Left lung (tissue), 10 donors: ENCODE measurements around the gene FHIT. TPM values are rescaled to one million over a fixed set of nuclear protein-coding genes. Genes with fewer than 3 reads are reported as not detected.

ENCODE experiments used
- ATAC-seq: fragments of 200-7000 bp; cut with Tn5 transposase; one replicate; pipeline ENCODE4 v1.9.1; 2020; ENCODE audit warnings: moderate library complexity
- DNase-seq, 4 donors: peaks; one replicate each; pipeline ENCODE4 v3.0.0-alpha.2; 2013 to 2020
- H3K27ac ChIP-seq, 2 donors: fragments of 200-600 bp; sonication (generic) in 1 of 2; one replicate each; pipeline versions ENCODE4 v1.5.0 to v1.8.0; 2020 to 2021
- H3K27me3 ChIP-seq, 2 donors: fragments of 200-600 bp; sonication (generic) in 1 of 2; one replicate each; pipeline versions ENCODE4 v1.5.0 to v1.8.0; 2020 to 2021
- H3K36me3 ChIP-seq, 2 donors: fragments of 200-600 bp; sonication (generic) in 1 of 2; one replicate each; pipeline versions ENCODE4 v1.5.0 to v1.8.0; 2020 to 2021
- H3K4me1 ChIP-seq, 2 donors: fragments of 200-600 bp; one replicate each; pipeline ENCODE4 v1.8.0; 2021
- H3K4me3 ChIP-seq, 2 donors: fragments of 200-600 bp; sonication (generic) in 1 of 2; one replicate each; pipeline versions ENCODE4 v1.5.0 to v1.8.0; 2020 to 2021; ENCODE audit warnings: mild to moderate bottlenecking in 1 of 2
- H3K9me3 ChIP-seq, 2 donors: fragments of 200-600 bp; sonication (generic) in 1 of 2; one replicate each; pipeline versions ENCODE4 v1.5.0 to v1.8.0; 2020 to 2021
- intact Hi-C, 2 donors: fragments of 100-400 bp; cut with DNase I; formaldehyde crosslinking; loops; one replicate each; pipeline versions ENCODE4 v1.11.2 to v1.14.2; 2022
- polyA plus RNA-seq, 6 donors: library from polyadenylated mRNA; unstranded; fragments of 120-200 nt; gene quantifications; one replicate each; pipeline ENCODE4 v1.2.1, GENCODE V29; 2013; ENCODE audit not compliant: insufficient read length in 6 of 6
- total RNA-seq, 2 donors: library from RNA; stranded (reverse); fragmentation: NEBNext Ultra II Directional; extraction: Animal tissue kit (Norgen Biotek cat#: 25700); gene quantifications; one replicate each; pipeline ENCODE4 v1.2.1, GENCODE V29; 2021
- TF ChIP-seq, protein P1 (sequence below), 2 donors: fragments of 200-600 bp; sonication (generic) in 1 of 2; IDR thresholded peaks; one replicate each; pipeline versions ENCODE4 v1.5.0 to v1.8.0; 2021; ENCODE audit warnings: antibody characterized with exemption in 2 of 2
- donor health status: DM: no; HTN: yes; CAD: no.
- donor health status: DM: no; HTN: no; CAD: no.

The FHIT gene
- total and polyA plus RNA-seq, 8 donors, result 8.5 to 16.3 (median 9.7) TPM

DNA sequence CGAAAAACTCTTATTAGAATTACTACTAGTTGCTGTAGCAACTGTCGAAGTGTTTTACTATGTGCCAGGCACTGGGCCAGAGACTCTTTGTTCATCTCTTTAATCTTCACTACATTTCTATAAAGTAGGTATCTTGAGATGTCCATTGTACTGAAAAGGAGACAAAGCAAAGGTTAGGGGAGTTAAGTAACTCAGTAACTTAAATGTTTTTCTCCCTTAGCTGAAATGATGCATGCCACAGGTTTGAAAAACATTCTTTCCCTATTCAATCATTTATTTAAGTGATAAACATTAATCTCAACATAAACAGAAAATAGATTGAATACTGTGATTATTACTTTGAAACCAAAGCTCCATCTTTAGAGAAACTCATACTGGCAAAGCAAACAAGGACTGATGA lies 776.2 kb downstream of the FHIT start:
- no peaks in the 10 kb centered on the region for H3K36me3 ChIP-seq
- no peaks in the 10 kb centered on the region for H3K4me1 ChIP-seq
- no peak overlapping the region for H3K4me3 ChIP-seq
- H3K27me3 ChIP-seq, result no peaks in the 10 kb centered on the region
- no peak overlapping the region for H3K27ac ChIP-seq
- ATAC-seq, result no peak
- H3K9me3 ChIP-seq, result no peaks in the 10 kb centered on the region
- DNase-seq, result no peak
- intact Hi-C loops, result no loop called here
- TF ChIP-seq, protein P1, sequence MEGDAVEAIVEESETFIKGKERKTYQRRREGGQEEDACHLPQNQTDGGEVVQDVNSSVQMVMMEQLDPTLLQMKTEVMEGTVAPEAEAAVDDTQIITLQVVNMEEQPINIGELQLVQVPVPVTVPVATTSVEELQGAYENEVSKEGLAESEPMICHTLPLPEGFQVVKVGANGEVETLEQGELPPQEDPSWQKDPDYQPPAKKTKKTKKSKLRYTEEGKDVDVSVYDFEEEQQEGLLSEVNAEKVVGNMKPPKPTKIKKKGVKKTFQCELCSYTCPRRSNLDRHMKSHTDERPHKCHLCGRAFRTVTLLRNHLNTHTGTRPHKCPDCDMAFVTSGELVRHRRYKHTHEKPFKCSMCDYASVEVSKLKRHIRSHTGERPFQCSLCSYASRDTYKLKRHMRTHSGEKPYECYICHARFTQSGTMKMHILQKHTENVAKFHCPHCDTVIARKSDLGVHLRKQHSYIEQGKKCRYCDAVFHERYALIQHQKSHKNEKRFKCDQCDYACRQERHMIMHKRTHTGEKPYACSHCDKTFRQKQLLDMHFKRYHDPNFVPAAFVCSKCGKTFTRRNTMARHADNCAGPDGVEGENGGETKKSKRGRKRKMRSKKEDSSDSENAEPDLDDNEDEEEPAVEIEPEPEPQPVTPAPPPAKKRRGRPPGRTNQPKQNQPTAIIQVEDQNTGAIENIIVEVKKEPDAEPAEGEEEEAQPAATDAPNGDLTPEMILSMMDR (IDR thresholded peaks at IDR 0.05), result no peak

DNA sequence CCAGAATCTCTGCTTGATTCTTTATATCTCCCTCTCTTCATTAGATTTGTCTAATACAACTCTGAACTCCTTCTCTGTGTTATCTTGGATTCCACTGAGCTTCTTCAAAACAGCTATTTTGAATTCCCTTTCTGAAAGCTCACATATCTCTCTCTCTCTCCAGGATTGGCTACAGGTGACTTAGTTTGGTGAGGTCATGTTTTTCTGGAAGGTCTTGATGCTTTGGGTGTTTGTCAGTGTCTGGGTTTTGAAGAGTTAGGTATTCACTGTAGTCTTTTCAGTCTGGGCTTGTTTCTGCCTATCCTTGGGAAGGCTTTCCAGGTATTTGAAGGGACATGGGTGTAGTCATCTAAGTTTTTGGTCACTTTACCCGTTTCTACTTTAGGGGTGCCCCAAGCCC lies 781.8 kb downstream of the FHIT start:
- Histone ChIP-seq H3K4me1 (no peaks in the 10 kb centered on the region), H3K36me3 (no peaks in the 10 kb centered on the region), H3K27me3 (no peaks in the 10 kb centered on the region), H3K27ac (no peak overlapping the region), H3K9me3 (peaks cover 0 to 11% of the 10 kb centered on the region in 2 donors), H3K4me3 (no peak overlapping the region)
- DNase-seq, result no peak
- intact Hi-C loops, result no loop called here
- TF ChIP-seq, protein P1 (IDR thresholded peaks at IDR 0.05), result no peak
- ATAC-seq, result no peak

DNA sequence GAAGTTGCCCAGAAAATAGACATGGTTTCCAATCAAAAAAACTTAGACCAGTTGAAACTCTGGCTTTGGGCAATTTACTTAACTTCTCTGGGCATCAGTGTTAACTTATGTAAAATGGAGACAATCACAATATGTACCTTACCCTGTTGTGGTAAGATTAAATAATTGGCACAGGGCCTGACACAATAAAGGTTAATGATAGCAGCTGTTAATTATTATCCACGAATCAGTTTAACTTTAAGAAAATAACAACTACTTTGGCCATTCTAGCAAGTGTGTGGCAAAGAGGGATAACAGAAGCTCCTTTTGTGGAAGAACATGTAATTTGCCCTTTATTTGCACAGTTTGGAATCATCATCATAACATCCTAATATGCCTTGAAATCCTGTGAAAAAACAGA lies 787.6 kb downstream of the FHIT start:
- H3K27me3 ChIP-seq, result no peaks in the 10 kb centered on the region
- peaks cover 0 to 8% of the 10 kb centered on the region in 2 donors for H3K9me3 ChIP-seq
- intact Hi-C loops, result no loop called here
- no peak overlapping the region for H3K27ac ChIP-seq
- no peak for DNase-seq
- H3K4me3 ChIP-seq, result no peak overlapping the region
- TF ChIP-seq, protein P1 (IDR thresholded peaks at IDR 0.05), result no peak
- H3K4me1 ChIP-seq, result no peaks in the 10 kb centered on the region
- H3K36me3 ChIP-seq, result no peaks in the 10 kb centered on the region
- no peak for ATAC-seq

DNA sequence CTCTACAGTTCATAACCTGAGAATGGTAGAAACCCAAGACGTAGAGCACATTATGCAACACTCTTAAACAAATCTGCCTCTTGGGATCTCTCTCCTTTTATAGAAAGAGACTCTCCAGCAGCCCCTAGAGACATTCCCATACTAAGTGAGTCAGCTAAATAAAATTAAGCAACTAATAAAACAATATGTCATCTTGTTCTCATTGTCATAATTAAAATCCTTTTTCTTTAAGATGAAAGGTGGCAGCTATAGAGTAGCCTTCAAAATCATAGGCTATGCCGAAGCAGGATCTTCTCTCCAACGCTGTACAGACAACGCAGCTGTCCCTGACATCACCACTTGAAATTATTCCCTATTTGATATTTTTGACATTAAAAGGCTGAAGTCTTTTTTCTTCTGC lies 790.0 kb downstream of the FHIT start:
- Histone ChIP-seq H3K9me3 (peaks cover 0 to 8% of the 10 kb centered on the region in 2 donors), H3K4me1 (no peaks in the 10 kb centered on the region), H3K27ac (no peak overlapping the region), H3K27me3 (no peaks in the 10 kb centered on the region), H3K4me3 (no peak overlapping the region), H3K36me3 (no peaks in the 10 kb centered on the region)
- DNase-seq (no peak), ATAC-seq (no peak)
- TF ChIP-seq, protein P1 (IDR thresholded peaks at IDR 0.05), result no peak
- intact Hi-C loops, result no loop called here

DNA sequence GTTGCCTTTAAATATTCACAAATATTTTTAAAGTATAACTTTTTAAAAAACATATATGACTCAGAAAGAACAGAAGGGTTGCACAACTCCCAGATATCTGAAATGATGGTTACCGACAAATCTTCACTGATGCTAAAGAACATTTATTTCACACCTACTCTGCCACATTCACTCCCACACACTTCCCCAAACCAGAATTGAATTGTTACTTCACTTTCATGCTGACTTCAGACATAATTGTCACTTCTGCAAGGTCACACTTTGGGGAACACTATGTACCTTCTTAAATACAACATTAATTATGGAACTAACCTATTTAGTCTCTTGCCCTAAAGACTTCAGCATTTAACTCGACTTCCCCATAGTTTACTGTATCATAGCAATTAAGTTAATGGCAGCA lies 795.1 kb downstream of the FHIT start:
- TF ChIP-seq, protein P1 (IDR thresholded peaks at IDR 0.05), result no peak
- H3K4me3 ChIP-seq, result no peak overlapping the region
- intact Hi-C loops, result no loop called here
- H3K27me3 ChIP-seq, result no peaks in the 10 kb centered on the region
- no peak for ATAC-seq
- H3K27ac ChIP-seq, result no peak overlapping the region
- no peaks in the 10 kb centered on the region for H3K9me3 ChIP-seq
- DNase-seq, result no peak
- no peaks in the 10 kb centered on the region for H3K36me3 ChIP-seq
- H3K4me1 ChIP-seq, result no peaks in the 10 kb centered on the region
